HepG2 (cell line): ENCODE results near the gene GABRB1. TPM values are rescaled to one million over a fixed set of nuclear protein-coding genes. Genes with fewer than 3 reads are reported as not detected.

Source experiments
- BORCS8-MEF2B ChIP-seq: sonication (generic); formaldehyde crosslinking; IDR thresholded peaks from 2 replicates; pipeline ENCODE4 v1.8.0; 2022; ENCODE audit warnings: mild to moderate bottlenecking, missing genetic modification reagents
- CBX2 ChIP-seq, 2 experiments: fragments of 200-600 bp in 1 of 2; sonication (generic); formaldehyde crosslinking in 1 of 2; IDR thresholded peaks; 2 replicates each; pipeline versions ENCODE4 v1.7.0 to v1.8.1; 2018 to 2022; ENCODE audit warnings: low read depth in 2 of 2, low read length in 1 of 2, mild to moderate bottlenecking in 1 of 2, missing genetic modification reagents in 1 of 2
- FIP1L1 ChIP-seq: fragments of 200-400 bp; formaldehyde crosslinking; IDR thresholded peaks from 2 replicates; pipeline ENCODE4 v1.6.1; 2018; ENCODE audit warnings: low read depth, mild to moderate bottlenecking, low read length, moderate library complexity, borderline replicate concordance; ENCODE audit not compliant: insufficient read depth
- KAT7 ChIP-seq: IDR thresholded peaks from 2 replicates; pipeline ENCODE4 v1.6.1; 2018; ENCODE audit warnings: borderline replicate concordance, missing compliant biosample characterization
- LCORL ChIP-seq, 2 experiments: fragments of 450-650 bp in 1 of 2; sonication (generic) in 1 of 2; formaldehyde crosslinking in 1 of 2; IDR thresholded peaks; 2 replicates each; pipeline versions ENCODE4 v1.5.0 to v1.6.1; 2017 to 2020; ENCODE audit warnings: antibody characterized with exemption in 1 of 2, missing genetic modification reagents in 1 of 2
- MAF1 ChIP-seq: sonication (generic); formaldehyde crosslinking; IDR thresholded peaks from 2 replicates; pipeline ENCODE4 v1.5.0; 2020; ENCODE audit warnings: missing genetic modification reagents, borderline replicate concordance
- MYNN ChIP-seq: sonication (generic); formaldehyde crosslinking; IDR thresholded peaks from 2 replicates; pipeline ENCODE4 v1.4.0; 2020; ENCODE audit warnings: mild to moderate bottlenecking, low read depth, missing genetic modification reagents
- NCOA2 ChIP-seq: sonication (generic); formaldehyde crosslinking; IDR thresholded peaks from 2 replicates; pipeline ENCODE4 v1.8.0; 2022; ENCODE audit warnings: inconsistent platforms
- NFKB2 ChIP-seq: sonication (generic); formaldehyde crosslinking; IDR thresholded peaks from 2 replicates; pipeline ENCODE4 v1.4.0; 2020; ENCODE audit warnings: missing genetic modification reagents, borderline replicate concordance
- SNAPC4 ChIP-seq: sonication (generic); formaldehyde crosslinking; IDR thresholded peaks from 2 replicates; pipeline ENCODE4 v1.4.0; 2020; ENCODE audit warnings: mild to moderate bottlenecking, missing genetic modification reagents
- STAG1 ChIP-seq: sonication (generic); formaldehyde crosslinking; IDR thresholded peaks from 2 replicates; pipeline ENCODE4 v1.4.0; 2020; ENCODE audit warnings: missing genetic modification reagents
- YY1 ChIP-seq: IDR thresholded peaks from 2 replicates; pipeline ENCODE4 v1.6.1; 2011; ENCODE audit warnings: low read length, low read depth, moderate library complexity, mild to moderate bottlenecking; ENCODE audit not compliant: insufficient read depth, insufficient replicate concordance
- ZBTB7B ChIP-seq: sonication (generic); formaldehyde crosslinking; IDR thresholded peaks from 2 replicates; pipeline ENCODE4 v1.4.0; 2020; ENCODE audit warnings: missing genetic modification reagents
- ZFP36L1 ChIP-seq: sonication (generic); formaldehyde crosslinking; IDR thresholded peaks from 2 replicates; pipeline ENCODE4 v1.8.0; 2022; ENCODE audit warnings: mild to moderate bottlenecking, missing genetic modification reagents, moderate library complexity
- ZFP41 ChIP-seq: sonication (generic); formaldehyde crosslinking; IDR thresholded peaks from 2 replicates; pipeline ENCODE4 v1.4.0; 2020; ENCODE audit warnings: mild to moderate bottlenecking, missing genetic modification reagents, borderline replicate concordance
- ZNF724P ChIP-seq: sonication (generic); formaldehyde crosslinking; IDR thresholded peaks from 2 replicates; pipeline ENCODE4 v1.8.0; 2022; ENCODE audit warnings: missing genetic modification reagents, borderline replicate concordance
- ZSCAN12 ChIP-seq: sonication (generic); formaldehyde crosslinking; IDR thresholded peaks from 2 replicates; pipeline ENCODE4 v1.9.0; 2021; ENCODE audit warnings: mild to moderate bottlenecking, missing genetic modification reagents
- polyA plus RNA-seq, 8 experiments: library from polyadenylated mRNA; depleted of rRNA in 3 of 8; stranded (reverse) in 7 of 8; unstranded in 1 of 8; fragments of >200 nt; fragmentation: Illumina TruSeq in 4 of 8; extraction: Trizol in 4 of 8; gene quantifications; 2 replicates each; pipeline versions ENCODE4 v1.2.1 to v1.2.3, GENCODE V29; 2011 to 2016; ENCODE audit warnings: low read depth in 4 of 8, missing spikeins in 1 of 8, mixed read lengths in 1 of 8; ENCODE audit not compliant: insufficient read depth in 1 of 8
- total RNA-seq, 5 experiments: library from RNA; depleted of rRNA; stranded (reverse); fragments of >200 nt; fragmentation: Illumina TruSeq; extraction: Trizol; gene quantifications; 2 replicates each; pipeline ENCODE4 v1.2.3, GENCODE V29; 2016; ENCODE audit warnings: low read depth in 1 of 5
- TF ChIP-seq, protein P1 (sequence below): IDR thresholded peaks from 2 replicates; pipeline ENCODE4 v1.6.1; 2016; ENCODE audit warnings: missing genetic modification reagents, missing compliant biosample characterization
- TF ChIP-seq, protein P2 (sequence below): sonication (generic); formaldehyde crosslinking; IDR thresholded peaks from 2 replicates; pipeline ENCODE4 v1.4.0; 2020; ENCODE audit warnings: missing genetic modification reagents, borderline replicate concordance

The GABRB1 gene
- total and polyA plus RNA-seq, 2 of the 13 experiments (the other 11 are each of a cell fraction or from before 2014, with no cell fraction given) = not detected

- TF ChIP-seq SNAPC4 = no peak
- no peak for TF ChIP-seq ZNF724P (CRISPR knock-in tag)
- no peak for TF ChIP-seq MAF1 (CRISPR knock-in tag)
- TF ChIP-seq NFKB2 = 0 out of 2 replicates have a peak, but pooled peaks have one; percentile 47
- no peak for TF ChIP-seq ZFP41
- TF ChIP-seq LCORL (IDR thresholded peaks at IDR 0.05) = no peak
- peak; percentile 60 for TF ChIP-seq LCORL (CRISPR knock-in tag; IDR thresholded peaks at IDR 0.05)
- TF ChIP-seq CBX2 (IDR thresholded peaks at IDR 0.05; ENCODE audit: low read depth, low read length) = no peak
- no peak for TF ChIP-seq CBX2 (CRISPR knock-in tag; IDR thresholded peaks at IDR 0.05; ENCODE audit: low read depth)
- no peak for TF ChIP-seq KAT7 (CRISPR knock-in tag)
- TF ChIP-seq, protein P1, sequence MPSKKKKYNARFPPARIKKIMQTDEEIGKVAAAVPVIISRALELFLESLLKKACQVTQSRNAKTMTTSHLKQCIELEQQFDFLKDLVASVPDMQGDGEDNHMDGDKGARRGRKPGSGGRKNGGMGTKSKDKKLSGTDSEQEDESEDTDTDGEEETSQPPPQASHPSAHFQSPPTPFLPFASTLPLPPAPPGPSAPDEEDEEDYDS = no peak
- TF ChIP-seq ZBTB7B = peak; percentile 94
- TF ChIP-seq YY1 = peak; percentile 73
- no peak for TF ChIP-seq ZSCAN12 (CRISPR knock-in tag)
- TF ChIP-seq, protein P2, sequence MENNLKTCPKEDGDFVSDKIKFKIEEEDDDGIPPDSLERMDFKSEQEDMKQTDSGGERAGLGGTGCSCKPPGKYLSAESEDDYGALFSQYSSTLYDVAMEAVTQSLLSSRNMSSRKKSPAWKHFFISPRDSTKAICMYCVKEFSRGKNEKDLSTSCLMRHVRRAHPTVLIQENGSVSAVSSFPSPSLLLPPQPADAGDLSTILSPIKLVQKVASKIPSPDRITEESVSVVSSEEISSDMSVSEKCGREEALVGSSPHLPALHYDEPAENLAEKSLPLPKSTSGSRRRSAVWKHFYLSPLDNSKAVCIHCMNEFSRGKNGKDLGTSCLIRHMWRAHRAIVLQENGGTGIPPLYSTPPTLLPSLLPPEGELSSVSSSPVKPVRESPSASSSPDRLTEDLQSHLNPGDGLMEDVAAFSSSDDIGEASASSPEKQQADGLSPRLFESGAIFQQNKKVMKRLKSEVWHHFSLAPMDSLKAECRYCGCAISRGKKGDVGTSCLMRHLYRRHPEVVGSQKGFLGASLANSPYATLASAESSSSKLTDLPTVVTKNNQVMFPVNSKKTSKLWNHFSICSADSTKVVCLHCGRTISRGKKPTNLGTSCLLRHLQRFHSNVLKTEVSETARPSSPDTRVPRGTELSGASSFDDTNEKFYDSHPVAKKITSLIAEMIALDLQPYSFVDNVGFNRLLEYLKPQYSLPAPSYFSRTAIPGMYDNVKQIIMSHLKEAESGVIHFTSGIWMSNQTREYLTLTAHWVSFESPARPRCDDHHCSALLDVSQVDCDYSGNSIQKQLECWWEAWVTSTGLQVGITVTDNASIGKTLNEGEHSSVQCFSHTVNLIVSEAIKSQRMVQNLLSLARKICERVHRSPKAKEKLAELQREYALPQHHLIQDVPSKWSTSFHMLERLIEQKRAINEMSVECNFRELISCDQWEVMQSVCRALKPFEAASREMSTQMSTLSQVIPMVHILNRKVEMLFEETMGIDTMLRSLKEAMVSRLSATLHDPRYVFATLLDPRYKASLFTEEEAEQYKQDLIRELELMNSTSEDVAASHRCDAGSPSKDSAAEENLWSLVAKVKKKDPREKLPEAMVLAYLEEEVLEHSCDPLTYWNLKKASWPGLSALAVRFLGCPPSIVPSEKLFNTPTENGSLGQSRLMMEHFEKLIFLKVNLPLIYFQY (CRISPR knock-in tag) = 0 out of 2 replicates have a peak, but pooled peaks have one; percentile 33
- TF ChIP-seq ZFP36L1 (CRISPR knock-in tag) = no peak
- TF ChIP-seq FIP1L1 = no peak
- peak; percentile 80 for TF ChIP-seq STAG1 (CRISPR knock-in tag)
- TF ChIP-seq BORCS8-MEF2B (CRISPR knock-in tag) = 0 out of 2 replicates have a peak, but pooled peaks have one; percentile 25
- no peak for TF ChIP-seq NCOA2 (CRISPR knock-in tag)
- no peak for TF ChIP-seq MYNN (CRISPR knock-in tag)
Measured at GRCh38 chr4:47032405-47033106, 1.2 kb downstream of the GABRB1 start (continued).
